ENCODE measurements around the gene SHC4. TPM values are rescaled to one million over a fixed set of nuclear protein-coding genes. Genes with fewer than 3 reads are reported as not detected.
A peak's percentile ranks its signal among the peaks of the same experiment; 100 is the strongest.
"Not testable (repeated sequence)": the region's sequence is repeated elsewhere in the genome, so short reads cannot be mapped to it uniquely, and the experiment has no call there.

The SHC4 gene
- total RNA-seq, 1 donor from 2014 or later = 2.2 TPM

DNA sequence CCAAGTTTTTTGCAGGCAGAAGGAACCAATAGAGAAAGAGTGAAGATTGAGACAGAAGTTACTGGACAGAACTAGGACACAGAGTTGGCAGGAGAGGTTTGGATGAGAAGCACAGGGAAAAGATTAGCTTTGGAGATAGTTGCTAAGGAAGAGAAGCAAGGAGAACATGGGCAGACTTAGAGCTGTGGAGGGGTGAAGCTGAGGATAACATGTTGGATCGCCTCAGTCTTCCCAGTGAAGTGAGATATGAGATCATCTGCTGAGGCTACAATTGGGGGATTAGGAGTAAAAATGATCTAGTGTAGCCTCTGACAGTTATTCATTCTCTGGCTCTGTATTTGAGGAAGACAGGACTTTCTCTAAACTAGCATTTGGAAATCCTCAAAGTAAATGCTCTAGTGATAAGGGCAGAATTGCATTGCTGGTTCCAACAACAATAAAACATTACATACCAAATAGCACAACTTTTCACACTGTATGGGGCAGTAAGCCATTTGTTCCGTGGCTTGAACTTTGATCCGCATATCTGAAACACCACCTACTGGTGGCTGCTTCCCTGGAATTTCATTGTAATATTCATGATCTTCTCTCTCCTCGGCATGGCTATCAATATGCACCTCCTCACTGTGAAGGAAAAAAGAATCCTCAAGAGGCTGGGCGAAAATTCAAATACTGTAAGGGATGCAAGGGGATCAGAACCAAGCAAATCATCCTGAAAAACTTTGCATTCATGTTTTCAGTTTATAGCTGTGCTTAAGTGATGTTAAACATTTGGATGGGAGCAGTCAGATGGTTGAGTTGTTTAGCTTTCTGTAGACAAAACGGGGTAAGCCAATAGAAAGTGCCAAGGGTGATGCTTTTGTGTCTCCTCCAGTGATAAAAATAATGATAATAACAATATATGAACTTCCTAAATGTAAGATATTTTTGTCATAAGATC, 107.9 kb downstream of the SHC4 start:
- no peaks in the 10 kb centered on the region for H3K9me3 ChIP-seq (ENCODE audit: low read depth)
- no peaks in the 10 kb centered on the region for H4K20me1 ChIP-seq (ENCODE audit: low read depth)
- peak overlapping the region; percentile 88 for H2AFZ ChIP-seq (replicated peaks)
- H3K4me3 ChIP-seq = no peak overlapping the region
- no peak overlapping the region for H3K9ac ChIP-seq
- DNase-seq (ENCODE audit: low spot score) = peak; percentile 22
- no peak overlapping the region for H3K4me2 ChIP-seq
- peaks cover 13% of the 10 kb centered on the region for H3K4me1 ChIP-seq
- no peaks in the 10 kb centered on the region for H3K79me2 ChIP-seq (ENCODE audit: low read depth)
- Mint-ChIP-seq H3K9me3 (peaks cover 2% of the 10 kb centered on the region), H3K27me3 (ENCODE audit: insufficient read depth, low read depth) (no peaks in the 10 kb centered on the region), H3K36me3 (no peaks in the 10 kb centered on the region), H3K4me3 (no peak overlapping the region), H3K4me1 (peaks cover 15% of the 10 kb centered on the region), H3K27ac (no peak overlapping the region)
- no peaks in the 10 kb centered on the region for H3K27me3 ChIP-seq
- TF ChIP-seq CTCF (IDR thresholded peaks at IDR 0.05) (peak; percentile 50), EZH2 (IDR thresholded peaks at IDR 0.05) (no peak), EZH2phosphoT487 (IDR thresholded peaks at IDR 0.05) (no peak)
- no peaks in the 10 kb centered on the region for H3K36me3 ChIP-seq
- no peak overlapping the region for H3K27ac ChIP-seq
- H3F3A ChIP-seq (ENCODE audit: low read depth) = no peaks in the 10 kb centered on the region

DNA sequence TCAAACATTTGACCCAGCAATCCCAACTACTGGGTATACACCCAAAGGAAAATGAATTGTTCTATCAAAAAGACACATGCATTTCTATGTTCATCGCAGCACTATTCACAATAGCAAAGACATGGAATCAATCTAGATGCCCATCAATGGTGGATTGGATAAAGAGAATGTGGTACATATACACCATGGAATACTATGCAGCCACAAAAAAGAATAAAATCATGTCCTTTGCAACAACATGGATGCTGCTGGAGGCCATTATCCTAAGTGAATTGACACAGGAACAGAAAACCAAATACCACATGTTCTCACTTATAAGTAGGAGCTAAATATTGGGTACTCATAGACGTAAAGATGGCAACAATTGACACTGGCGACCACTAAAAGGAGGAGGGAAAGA, 109.3 kb downstream of the SHC4 start:
- H3K79me2 ChIP-seq (ENCODE audit: low read depth); H3K27ac ChIP-seq; H3K36me3 ChIP-seq; H3K4me3 ChIP-seq; DNase-seq (ENCODE audit: low spot score); H3K27me3 ChIP-seq; H3K4me2 ChIP-seq; H3K9me3 ChIP-seq (ENCODE audit: low read depth); H3K9ac ChIP-seq; H3K27me3 Mint-ChIP-seq (ENCODE audit: insufficient read depth, low read depth); H2AFZ ChIP-seq (replicated peaks); H3K27ac Mint-ChIP-seq; H3F3A ChIP-seq (ENCODE audit: low read depth); H3K36me3 Mint-ChIP-seq; H3K9me3 Mint-ChIP-seq; H4K20me1 ChIP-seq (ENCODE audit: low read depth): not testable (repeated sequence)
- Mint-ChIP-seq H3K4me3 (peak overlapping the region; percentile 8), H3K4me1 (peaks cover 15% of the 10 kb centered on the region)
- H3K4me1 ChIP-seq = peaks cover 13% of the 10 kb centered on the region

GRCh38 chr15:48851956-48852355, 111.8 kb downstream of the SHC4 start:
- H3K27me3 ChIP-seq = no peaks in the 10 kb centered on the region
- no peak for DNase-seq (ENCODE audit: low spot score)
- no peaks in the 10 kb centered on the region for H3K9me3 ChIP-seq (ENCODE audit: low read depth)
- Mint-ChIP-seq H3K4me1 (peaks cover 12% of the 10 kb centered on the region), H3K9me3 (peaks cover 2% of the 10 kb centered on the region), H3K36me3 (no peaks in the 10 kb centered on the region), H3K4me3 (no peak overlapping the region), H3K27ac (no peak overlapping the region), H3K27me3 (ENCODE audit: insufficient read depth, low read depth) (no peaks in the 10 kb centered on the region)
- no peaks in the 10 kb centered on the region for H3F3A ChIP-seq (ENCODE audit: low read depth)
- H4K20me1 ChIP-seq (ENCODE audit: low read depth) = no peaks in the 10 kb centered on the region
- H3K4me2 ChIP-seq = no peak overlapping the region
- TF ChIP-seq EZH2 (IDR thresholded peaks at IDR 0.05) (no peak), CTCF (IDR thresholded peaks at IDR 0.05) (no peak), EZH2phosphoT487 (IDR thresholded peaks at IDR 0.05) (no peak)
- no peak overlapping the region for H3K27ac ChIP-seq
- no peak overlapping the region for H3K4me3 ChIP-seq
- no peak overlapping the region for H3K9ac ChIP-seq
- no peaks in the 10 kb centered on the region for H3K79me2 ChIP-seq (ENCODE audit: low read depth)
- H2AFZ ChIP-seq (replicated peaks) = no peak overlapping the region
- H3K4me1 ChIP-seq = peaks cover 10% of the 10 kb centered on the region
- no peaks in the 10 kb centered on the region for H3K36me3 ChIP-seq

- Histone ChIP-seq H3K79me2 (ENCODE audit: low read depth) (no peaks in the 10 kb centered on the region), H4K20me1 (ENCODE audit: low read depth) (no peaks in the 10 kb centered on the region), H3K9me3 (ENCODE audit: low read depth) (no peaks in the 10 kb centered on the region), H3K27me3 (no peaks in the 10 kb centered on the region), H3K27ac (no peak overlapping the region), H3K4me3 (no peak overlapping the region), H3K36me3 (no peaks in the 10 kb centered on the region), H3K4me2 (no peak overlapping the region), H3K4me1 (no peaks in the 10 kb centered on the region), H3K9ac (no peak overlapping the region), H3F3A (ENCODE audit: low read depth) (no peaks in the 10 kb centered on the region), H2AFZ (replicated peaks) (no peak overlapping the region)
- no peak for TF ChIP-seq EZH2 (IDR thresholded peaks at IDR 0.05)
- TF ChIP-seq EZH2phosphoT487 (IDR thresholded peaks at IDR 0.05) = no peak
- no peak for TF ChIP-seq CTCF (IDR thresholded peaks at IDR 0.05)
- H3K4me3 Mint-ChIP-seq = no peak overlapping the region
- peaks cover 2% of the 10 kb centered on the region for H3K9me3 Mint-ChIP-seq
- H3K27ac Mint-ChIP-seq = no peak overlapping the region
- peaks cover 4% of the 10 kb centered on the region for H3K4me1 Mint-ChIP-seq
- peaks cover 3% of the 10 kb centered on the region for H3K27me3 Mint-ChIP-seq (ENCODE audit: insufficient read depth, low read depth)
- no peak for DNase-seq (ENCODE audit: low spot score)
- H3K36me3 Mint-ChIP-seq = no peaks in the 10 kb centered on the region
Measured at GRCh38 chr15:48850648-48851047, 113.1 kb downstream of the SHC4 start.
